ENCODE results near the gene CRIP3.

DNA sequence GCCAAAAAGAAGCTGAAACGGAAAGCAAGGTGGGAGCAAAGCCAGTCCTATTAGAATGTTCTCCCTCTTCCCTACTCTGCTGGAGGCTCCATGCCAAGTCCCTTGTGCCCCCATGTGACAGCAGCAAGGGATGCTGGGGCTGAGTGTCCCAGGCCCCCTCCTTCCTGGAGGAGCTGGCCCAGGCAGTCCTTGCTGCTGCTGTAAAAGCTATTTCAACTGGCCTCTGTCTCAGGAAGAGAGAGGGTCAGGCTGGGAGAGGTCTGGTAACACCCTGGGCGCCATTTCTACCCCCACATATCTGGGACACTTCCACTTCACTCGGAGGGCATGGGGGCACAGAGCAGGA, 40.3 kb downstream of the CRIP3 start:
- no peak for TF ChIP-seq TAF1 (IDR thresholded peaks at IDR 0.05; ENCODE audit: borderline replicate concordance, insufficient read depth, low read length)
- TF ChIP-seq, protein P1, sequence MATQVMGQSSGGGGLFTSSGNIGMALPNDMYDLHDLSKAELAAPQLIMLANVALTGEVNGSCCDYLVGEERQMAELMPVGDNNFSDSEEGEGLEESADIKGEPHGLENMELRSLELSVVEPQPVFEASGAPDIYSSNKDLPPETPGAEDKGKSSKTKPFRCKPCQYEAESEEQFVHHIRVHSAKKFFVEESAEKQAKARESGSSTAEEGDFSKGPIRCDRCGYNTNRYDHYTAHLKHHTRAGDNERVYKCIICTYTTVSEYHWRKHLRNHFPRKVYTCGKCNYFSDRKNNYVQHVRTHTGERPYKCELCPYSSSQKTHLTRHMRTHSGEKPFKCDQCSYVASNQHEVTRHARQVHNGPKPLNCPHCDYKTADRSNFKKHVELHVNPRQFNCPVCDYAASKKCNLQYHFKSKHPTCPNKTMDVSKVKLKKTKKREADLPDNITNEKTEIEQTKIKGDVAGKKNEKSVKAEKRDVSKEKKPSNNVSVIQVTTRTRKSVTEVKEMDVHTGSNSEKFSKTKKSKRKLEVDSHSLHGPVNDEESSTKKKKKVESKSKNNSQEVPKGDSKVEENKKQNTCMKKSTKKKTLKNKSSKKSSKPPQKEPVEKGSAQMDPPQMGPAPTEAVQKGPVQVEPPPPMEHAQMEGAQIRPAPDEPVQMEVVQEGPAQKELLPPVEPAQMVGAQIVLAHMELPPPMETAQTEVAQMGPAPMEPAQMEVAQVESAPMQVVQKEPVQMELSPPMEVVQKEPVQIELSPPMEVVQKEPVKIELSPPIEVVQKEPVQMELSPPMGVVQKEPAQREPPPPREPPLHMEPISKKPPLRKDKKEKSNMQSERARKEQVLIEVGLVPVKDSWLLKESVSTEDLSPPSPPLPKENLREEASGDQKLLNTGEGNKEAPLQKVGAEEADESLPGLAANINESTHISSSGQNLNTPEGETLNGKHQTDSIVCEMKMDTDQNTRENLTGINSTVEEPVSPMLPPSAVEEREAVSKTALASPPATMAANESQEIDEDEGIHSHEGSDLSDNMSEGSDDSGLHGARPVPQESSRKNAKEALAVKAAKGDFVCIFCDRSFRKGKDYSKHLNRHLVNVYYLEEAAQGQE (IDR thresholded peaks at IDR 0.05; ENCODE audit: insufficient read depth in 1 of 2, low read depth in 2 of 2, low read length in 2 of 2) = no peak
- TF ChIP-seq POLR2AphosphoS5 (IDR thresholded peaks at IDR 0.05; ENCODE audit: low read depth, low read length) = no peak
- no peak for TF ChIP-seq SIN3A (IDR thresholded peaks at IDR 0.05; ENCODE audit: borderline replicate concordance, insufficient read depth, low read length)
- TF ChIP-seq FOXP2 (optimal IDR thresholded peaks at IDR 0.05; ENCODE audit: borderline replicate concordance, extremely low read depth, extremely low read length, insufficient read depth) = no peak
